ENCODE results near the gene LAG3. TPM values are rescaled to one million over a fixed set of nuclear protein-coding genes. Genes with fewer than 3 reads are reported as not detected.

LAG3 gene
- total RNA-seq, 1 experiment from 2014 or later: 3.3 TPM

GRCh38 chr12:6752921-6753771 lies 19.2 kb upstream of the LAG3 start, which contains the start of gene MLF2 (continued):
- TF ChIP-seq RAD21 (IDR thresholded peaks at IDR 0.05; ENCODE audit: low read depth): no peak; the same call in 1 of the 2 replicates
- peak; percentile 24 for TF ChIP-seq YY1 (IDR thresholded peaks at IDR 0.05; ENCODE audit: extremely low read depth, insufficient replicate concordance, low read depth, low read length)
- no peak for TF ChIP-seq ZNF274 (IDR thresholded peaks at IDR 0.05; ENCODE audit: low read depth, low read length)
- peak; percentile 74 for TF ChIP-seq POLR2AphosphoS5 (IDR thresholded peaks at IDR 0.05; ENCODE audit: low read depth, low read length)
- peak; percentile 97 for TF ChIP-seq ZFX (IDR thresholded peaks at IDR 0.05)

GRCh38 chr12:6753772-6754356 lies 18.5 kb upstream of the LAG3 start:
- intact Hi-C loops (cut with micrococcal nuclease): loop anchor here (1.0 to 5.0 kb wide), 4 partner anchors 13 to 208 kb away; partner anchors contain the start of gene PTMS
- Histone ChIP-seq H3K36me3 (ENCODE audit: control insufficient read depth in 1 of 2, insufficient read depth in 2 of 2, low read length in 2 of 2) (peaks cover 21 to 29% of the 10 kb centered on the region in 2 experiments; a peak in 3 of 4 replicates), H3K9me3 (ENCODE audit: control insufficient read depth in 1 of 2, insufficient read depth in 1 of 2, low read depth in 1 of 2, low read length in 2 of 2) (no peaks in the 10 kb centered on the region), H3K9me2 (ENCODE audit: insufficient read depth) (no peaks in the 10 kb centered on the region), H4K20me1 (ENCODE audit: insufficient read depth) (no peaks in the 10 kb centered on the region), H3K9ac (ENCODE audit: low read length) (peak overlapping the region; percentile 99), H3K4me2 (ENCODE audit: low read length) (peak overlapping the region; percentile 76), H3K27me3 (ENCODE audit: insufficient read depth, low read length) (no peaks in the 10 kb centered on the region), H2AFZ (ENCODE audit: low read depth, low read length, poor library complexity, severe bottlenecking) (no peak overlapping the region), H3K4me1 (ENCODE audit: control insufficient read depth in 1 of 2, insufficient read depth in 2 of 2, low read length in 2 of 2) (peaks cover 14 to 37% of the 10 kb centered on the region in 2 experiments; a peak in 3 of 4 replicates), H3K27ac (ENCODE audit: low read depth, low read length) (peak overlapping the region; percentile 92), H3K4me3 (replicated peaks in 1 of 2; ENCODE audit: low read depth in 1 of 2, low read length in 2 of 2) (peak overlapping the region in 1 of 2 experiments; percentile 99; a peak in 3 of 4 replicates), H3K79me2 (ENCODE audit: insufficient read depth, low read length) (peaks cover 31% of the 10 kb centered on the region)
- ChIA-PET RAD21 (ENCODE audit: low non-redundant PET in 1 of 2, low total read pairs in 2 of 2, uncharacterized antibody in 2 of 2, unreplicated experiment in 2 of 2) (interaction anchor here (0.8 to 2.9 kb wide), 4 partner anchors 11 to 29 kb away, joined by 3 to 15 read pairs (median 4); partner anchors contain the start of genes COPS7A (in 1 of the 2) and PTMS (in 1 of the 2)), CTCF (interaction anchor here (0.5 to 4.6 kb wide), 24 partner anchors 8 to 283 kb away, joined by 3 to 53 read pairs (median 8); partner anchors contain the start of genes CDCA3, COPS7A, GPR162 and LAG3), POLR2A (interaction anchor here (0.7 to 3.3 kb wide), 14 partner anchors 8 to 191 kb away, joined by 3 to 41 read pairs (median 4); partner anchors contain the start of genes CDCA3, COPS7A, PTMS and TPI1)
- ATAC-seq: no peak; the same call in 1 of the 2 replicates
- TF ChIP-seq CEBPB (IDR thresholded peaks at IDR 0.05; ENCODE audit: low read depth): no peak
- TF ChIP-seq SIN3A (IDR thresholded peaks at IDR 0.05; ENCODE audit: low read depth): no peak
- TF ChIP-seq, protein P1, sequence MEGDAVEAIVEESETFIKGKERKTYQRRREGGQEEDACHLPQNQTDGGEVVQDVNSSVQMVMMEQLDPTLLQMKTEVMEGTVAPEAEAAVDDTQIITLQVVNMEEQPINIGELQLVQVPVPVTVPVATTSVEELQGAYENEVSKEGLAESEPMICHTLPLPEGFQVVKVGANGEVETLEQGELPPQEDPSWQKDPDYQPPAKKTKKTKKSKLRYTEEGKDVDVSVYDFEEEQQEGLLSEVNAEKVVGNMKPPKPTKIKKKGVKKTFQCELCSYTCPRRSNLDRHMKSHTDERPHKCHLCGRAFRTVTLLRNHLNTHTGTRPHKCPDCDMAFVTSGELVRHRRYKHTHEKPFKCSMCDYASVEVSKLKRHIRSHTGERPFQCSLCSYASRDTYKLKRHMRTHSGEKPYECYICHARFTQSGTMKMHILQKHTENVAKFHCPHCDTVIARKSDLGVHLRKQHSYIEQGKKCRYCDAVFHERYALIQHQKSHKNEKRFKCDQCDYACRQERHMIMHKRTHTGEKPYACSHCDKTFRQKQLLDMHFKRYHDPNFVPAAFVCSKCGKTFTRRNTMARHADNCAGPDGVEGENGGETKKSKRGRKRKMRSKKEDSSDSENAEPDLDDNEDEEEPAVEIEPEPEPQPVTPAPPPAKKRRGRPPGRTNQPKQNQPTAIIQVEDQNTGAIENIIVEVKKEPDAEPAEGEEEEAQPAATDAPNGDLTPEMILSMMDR (IDR thresholded peaks at IDR 0.05 in 2 of 3, conservative IDR thresholded peaks at IDR 0.05 in 1 of 3; ENCODE audit: borderline replicate concordance in 1 of 3, insufficient read depth in 1 of 3, low read depth in 2 of 3, low read length in 2 of 3): peak; percentile 95; a peak in 2 of 6 replicates
- no peak for TF ChIP-seq JUND (IDR thresholded peaks at IDR 0.05)
- TF ChIP-seq ZNF274 (IDR thresholded peaks at IDR 0.05; ENCODE audit: low read depth, low read length): no peak
- TF ChIP-seq CBX3 (IDR thresholded peaks at IDR 0.05; ENCODE audit: low read depth): no peak
- TF ChIP-seq SP1 (IDR thresholded peaks at IDR 0.05; ENCODE audit: low read depth): no peak
- TF ChIP-seq YY1 (IDR thresholded peaks at IDR 0.05; ENCODE audit: extremely low read depth, insufficient replicate concordance, low read depth, low read length): no peak
- peak; percentile 100; the same call in 1 of the 2 replicates for TF ChIP-seq RAD21 (IDR thresholded peaks at IDR 0.05; ENCODE audit: low read depth)
- TF ChIP-seq TCF7L2 (IDR thresholded peaks at IDR 0.05; ENCODE audit: borderline replicate concordance, extremely low read depth, insufficient read depth, insufficient read length): no peak
- no peak for TF ChIP-seq POLR2A (IDR thresholded peaks at IDR 0.05; ENCODE audit: borderline replicate concordance, extremely low read depth, insufficient read depth, insufficient read length)
- no peak for TF ChIP-seq EGR1 (IDR thresholded peaks at IDR 0.05; ENCODE audit: low read depth)
- BruUV-seq (replicated peaks): no TSS peak
- DNase-seq (ENCODE audit: low read depth, low spot score): no peak

Measured in HCT116 (cell line).